Activated T-cell treated with anti-CD3 and anti-CD28 coated beads for 1 hour (primary cell): ENCODE results near the gene PLXND1.
A peak's percentile ranks its signal among the peaks of the same experiment; 100 is the strongest.

Source experiments
- DNase-seq: peaks from one replicate; pipeline ENCODE4 v3.0.0-alpha.2; 2020; ENCODE audit warnings: low read depth

The PLXND1 gene

GRCh38 chr3:129626744-129627349 is 20.4 kb upstream of the PLXND1 start:
- peak; percentile 32 for DNase-seq

GRCh38 chr3:129625072-129625874 is 18.8 kb upstream of the PLXND1 start:
- no peak for DNase-seq

DNA sequence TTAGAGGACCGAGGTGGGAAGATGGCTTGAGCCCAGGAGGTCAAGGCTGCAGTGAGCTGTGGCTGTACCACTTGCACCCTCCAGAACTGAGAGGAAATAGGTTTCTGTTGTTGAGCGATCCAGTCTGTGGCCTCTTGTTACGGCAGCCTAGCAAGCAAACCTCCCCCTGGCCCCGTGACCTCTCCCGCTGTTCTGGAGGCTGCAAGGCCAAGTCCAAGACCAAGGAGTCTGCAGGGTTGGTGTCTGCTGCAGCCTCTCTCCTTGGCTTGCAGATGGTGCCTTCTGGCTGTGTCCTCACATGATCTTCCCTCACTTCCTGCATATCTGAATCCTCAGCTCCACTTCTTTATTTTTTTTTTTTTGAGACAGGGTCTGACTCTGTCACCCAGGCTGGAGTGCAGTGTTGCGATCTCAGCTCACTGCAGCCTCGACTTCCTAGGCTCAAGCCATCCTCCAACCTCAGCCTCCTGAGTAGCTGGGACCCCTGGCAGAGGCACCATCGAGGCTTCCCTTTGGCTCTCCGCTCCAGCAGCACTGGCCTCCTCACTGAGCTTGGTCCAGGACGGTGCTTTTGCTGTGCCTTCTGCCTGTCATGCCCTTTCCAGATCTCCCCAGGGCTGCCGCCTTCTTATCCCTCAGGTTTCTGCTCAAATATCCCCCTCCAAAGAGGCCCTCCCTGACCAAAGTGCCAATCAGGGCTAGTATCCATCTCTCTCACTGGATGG is 18.0 kb upstream of the PLXND1 start:
- no peak for DNase-seq

DNA sequence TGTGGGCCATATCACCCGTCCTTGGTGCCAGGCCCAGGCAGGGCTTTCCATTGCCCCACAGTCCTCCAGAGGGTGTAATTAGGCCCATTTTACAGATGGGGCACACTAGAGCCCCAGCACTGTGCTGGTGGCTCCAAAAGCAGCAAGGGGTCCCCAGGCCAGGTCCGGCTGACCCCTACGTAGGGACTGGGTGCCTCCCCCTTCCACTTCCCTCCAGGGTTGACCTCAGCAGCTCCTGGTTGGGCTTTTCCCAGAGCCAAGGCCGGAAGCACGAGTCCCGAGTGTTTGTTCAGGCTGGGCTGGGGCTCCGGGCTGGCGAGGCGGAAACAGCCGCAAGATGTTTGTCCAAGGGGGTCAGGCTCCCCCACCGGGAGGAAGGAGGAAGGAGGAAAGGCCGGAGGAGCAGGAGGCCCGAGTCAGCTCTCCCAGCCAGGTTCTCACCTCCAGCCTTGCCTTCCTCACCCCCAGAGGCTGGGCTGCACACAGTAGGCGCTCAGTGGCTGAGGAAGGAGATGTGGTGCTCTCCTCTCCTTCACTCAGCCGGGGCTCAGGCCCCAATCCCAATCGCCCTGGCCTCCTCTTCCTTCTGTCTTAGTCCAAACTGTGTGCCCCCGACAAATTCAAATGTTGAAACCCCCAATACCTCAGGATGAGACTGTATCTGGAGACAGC is 17.1 kb upstream of the PLXND1 start:
- DNase-seq = no peak

DNA sequence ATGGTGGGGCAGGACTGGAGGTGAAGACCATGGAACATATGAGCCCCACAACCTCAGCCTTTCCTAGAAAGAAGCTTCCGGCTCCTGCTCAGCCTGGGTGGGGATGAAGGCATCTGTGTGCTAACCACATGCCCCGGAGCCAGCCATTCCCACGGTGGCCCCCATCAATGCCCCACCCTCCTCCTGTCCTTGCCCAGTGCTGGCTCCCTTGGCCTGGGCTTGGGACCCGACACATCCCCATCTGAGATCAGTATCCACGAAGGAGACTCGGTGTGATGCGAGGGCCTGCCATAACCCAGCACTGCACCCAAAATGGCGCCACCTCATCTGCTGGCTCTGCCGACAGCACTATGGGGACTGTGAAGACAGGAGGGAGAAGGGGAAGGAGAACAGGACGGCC is 16.5 kb upstream of the PLXND1 start:
- DNase-seq = no peak

DNA sequence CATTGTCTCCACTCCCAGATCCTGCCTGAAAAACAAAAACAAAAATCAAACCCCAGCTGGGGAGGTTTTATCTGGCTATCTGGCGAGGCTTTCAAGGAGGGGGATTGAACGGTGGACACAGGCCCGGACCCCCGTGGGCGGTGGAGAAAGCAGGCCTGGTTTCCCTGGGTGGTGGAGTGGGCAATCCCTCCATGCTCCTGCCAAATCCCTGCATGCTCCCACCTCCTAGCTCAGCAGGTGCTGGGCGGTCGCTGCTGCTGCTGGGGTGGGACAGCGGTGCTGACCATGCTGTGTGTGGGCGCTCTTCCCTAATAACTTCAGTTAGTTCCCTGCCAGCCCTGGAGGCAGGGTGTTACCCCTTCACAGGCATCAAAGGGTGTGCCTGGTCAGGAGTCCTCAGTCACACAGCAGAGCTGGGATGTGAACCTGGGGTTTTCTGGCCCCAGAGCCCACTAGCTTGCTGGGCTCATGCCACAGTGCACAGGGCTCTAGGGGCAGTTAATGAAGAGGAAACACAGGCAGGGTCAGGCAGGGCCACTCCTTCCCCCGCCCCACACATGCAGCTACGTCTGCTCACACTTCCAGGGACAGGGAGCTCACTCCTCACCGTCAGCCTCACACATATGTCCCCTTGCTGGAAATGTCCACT is 15.9 kb upstream of the PLXND1 start:
- no peak for DNase-seq

DNA sequence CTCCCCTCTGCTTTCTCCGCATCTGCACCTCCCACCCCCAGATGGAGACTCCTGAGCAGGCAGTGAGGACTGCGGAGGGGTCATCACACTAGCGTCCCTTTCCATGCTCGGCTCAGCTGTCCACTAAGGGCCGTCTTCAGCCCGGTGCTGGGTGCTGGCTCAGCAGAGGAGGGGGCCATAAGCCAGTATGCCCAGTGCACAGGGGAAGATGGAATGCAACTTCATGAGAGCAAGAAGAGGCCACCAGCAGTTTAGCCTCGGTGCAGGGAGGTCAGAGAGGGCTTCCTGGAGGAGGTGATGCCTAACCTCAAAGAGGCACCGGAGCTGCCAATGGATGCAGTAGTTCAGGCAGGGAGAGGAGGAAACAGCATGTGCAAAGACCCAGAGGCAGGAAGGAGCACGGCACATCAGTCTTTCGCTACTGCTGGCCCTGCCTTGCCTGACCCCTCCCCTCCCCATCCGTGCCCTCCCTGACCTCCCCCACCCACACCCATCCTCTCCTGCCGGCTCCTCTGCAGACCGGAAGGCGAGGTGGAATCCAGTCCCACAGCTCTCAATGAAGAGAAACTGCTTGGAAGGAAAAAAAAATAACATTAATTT is 15.2 kb upstream of the PLXND1 start:
- DNase-seq = no peak

DNA sequence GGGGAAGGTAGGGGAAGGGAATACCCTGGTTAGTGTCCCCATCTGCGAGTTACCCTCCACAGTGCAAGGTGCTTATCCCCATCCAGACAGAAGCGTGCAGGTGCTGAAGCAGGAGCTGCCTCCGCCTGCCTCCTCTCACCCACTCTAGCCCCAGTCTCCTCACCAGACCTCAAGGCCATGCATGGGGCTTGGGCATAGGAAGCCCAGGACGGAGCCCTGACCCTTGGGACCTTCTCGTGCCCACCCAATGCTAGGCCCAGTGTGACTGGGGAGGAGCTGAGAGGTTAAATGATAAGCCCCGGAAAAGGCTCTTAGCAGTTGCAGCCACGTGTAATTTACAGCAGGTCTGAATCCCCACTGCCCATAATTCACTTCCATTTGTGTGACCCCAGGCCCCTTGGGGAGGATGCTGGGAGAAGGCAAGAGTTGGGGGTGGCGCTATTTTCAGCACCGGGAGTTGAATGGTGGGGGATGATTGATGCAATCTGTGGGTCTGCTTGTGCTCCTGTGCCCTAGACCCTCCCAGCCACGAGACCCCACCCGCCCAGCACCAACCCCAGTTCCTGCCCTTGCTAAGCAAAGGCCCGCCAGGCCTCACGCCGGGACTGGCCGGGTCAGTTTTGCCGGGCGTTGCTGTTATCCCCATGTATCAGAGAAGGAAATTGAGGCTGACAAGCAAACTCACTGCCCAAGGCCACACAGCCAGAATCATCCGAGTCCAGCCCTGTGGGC is 14.5 kb upstream of the PLXND1 start:
- no peak for DNase-seq

DNA sequence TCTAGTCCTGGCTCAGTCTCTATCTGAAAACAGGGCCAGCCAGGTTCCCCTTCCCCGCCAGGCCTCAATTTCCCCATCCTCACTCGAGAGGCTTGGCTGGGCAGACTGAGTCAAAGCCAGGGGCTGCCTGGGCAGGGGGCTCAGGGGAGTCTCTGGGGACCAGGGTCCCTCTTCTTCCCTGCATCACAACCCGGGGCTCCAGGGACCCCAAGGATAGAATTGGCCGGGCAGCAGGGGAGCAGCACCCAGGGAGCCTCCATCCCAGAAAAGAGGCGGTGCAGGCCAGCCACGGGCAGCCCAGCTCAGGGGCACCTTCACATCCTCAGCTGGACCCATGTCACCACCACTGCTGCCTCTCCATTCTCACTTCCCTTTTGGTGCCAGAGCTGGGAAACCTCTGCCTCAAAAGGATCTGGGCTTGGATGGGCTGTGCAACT is 13.3 kb upstream of the PLXND1 start:
- no peak for DNase-seq

- DNase-seq = no peak
These were observed 12.6 kb upstream of the PLXND1 start for GRCh38 chr3:129618901-129619671.

- DNase-seq = no peak
These were observed 11.8 kb upstream of the PLXND1 start for GRCh38 chr3:129618186-129618820.

DNA sequence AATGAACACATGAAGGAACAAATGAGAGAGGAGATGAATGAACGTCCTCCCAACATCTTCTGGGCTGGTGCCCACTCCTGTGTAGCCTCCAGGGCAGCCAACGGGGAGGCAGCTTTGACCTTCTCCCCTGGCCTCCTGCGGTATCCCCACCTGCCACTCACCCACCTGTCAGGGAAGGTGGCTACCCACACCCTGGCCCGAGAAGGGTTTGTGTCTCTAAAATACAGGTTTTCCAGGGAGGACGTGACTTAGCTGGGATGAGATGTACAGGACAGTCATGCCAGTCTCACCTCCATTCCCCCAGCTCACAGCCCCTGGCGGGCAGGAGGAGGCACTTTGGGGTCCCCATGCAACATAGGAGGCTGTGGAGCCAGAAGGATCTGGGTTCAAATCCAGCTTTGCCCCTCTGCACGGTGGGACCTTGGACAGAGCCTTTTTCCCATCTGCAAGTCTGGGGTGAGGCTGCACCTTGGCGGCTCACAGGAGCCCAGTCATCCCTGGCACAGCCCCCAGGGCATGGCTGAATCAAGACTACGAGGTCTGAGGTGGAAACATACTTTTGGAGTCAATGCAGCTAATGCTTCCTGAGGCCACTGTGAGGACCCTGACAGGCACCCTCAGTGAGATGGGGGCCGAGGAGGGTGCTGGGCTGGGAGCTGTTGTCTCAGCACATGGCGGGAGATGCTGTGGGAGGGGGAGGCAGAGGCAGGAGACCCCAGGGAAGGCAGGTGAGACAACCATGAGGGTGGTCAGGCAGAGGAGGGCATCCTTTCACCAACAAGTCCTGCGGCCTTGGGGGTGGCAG is 11.1 kb upstream of the PLXND1 start:
- DNase-seq = no peak

DNA sequence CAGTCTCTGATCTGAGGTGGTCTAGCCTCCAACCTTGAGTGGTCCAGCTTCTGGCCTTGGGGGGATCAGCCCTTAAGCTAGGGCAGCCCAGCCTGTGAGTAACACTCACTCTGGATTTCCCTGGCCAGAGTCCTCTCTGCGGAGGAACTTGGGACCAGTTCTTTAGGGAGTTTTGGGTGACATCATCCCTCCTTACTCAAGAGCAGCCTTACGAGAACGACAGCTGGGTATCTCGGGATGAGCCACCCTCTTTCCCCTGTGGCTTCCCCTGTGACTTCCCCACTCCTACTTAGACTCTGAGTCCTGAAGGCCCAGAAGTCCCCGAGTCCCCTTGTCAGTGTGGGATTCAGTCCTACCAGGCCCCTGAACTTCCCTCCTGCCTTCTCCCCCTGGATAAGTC is 10.2 kb upstream of the PLXND1 start:
- no peak for DNase-seq

- no peak for DNase-seq
These were observed 9.8 kb upstream of the PLXND1 start for GRCh38 chr3:129616291-129616690.

- DNase-seq = no peak
These were observed 9.3 kb upstream of the PLXND1 start for GRCh38 chr3:129615751-129616281.

- no peak for DNase-seq
These were observed 8.5 kb upstream of the PLXND1 start for GRCh38 chr3:129614927-129615363.

GRCh38 chr3:129614435-129614834 is 8.0 kb upstream of the PLXND1 start:
- no peak for DNase-seq

DNA sequence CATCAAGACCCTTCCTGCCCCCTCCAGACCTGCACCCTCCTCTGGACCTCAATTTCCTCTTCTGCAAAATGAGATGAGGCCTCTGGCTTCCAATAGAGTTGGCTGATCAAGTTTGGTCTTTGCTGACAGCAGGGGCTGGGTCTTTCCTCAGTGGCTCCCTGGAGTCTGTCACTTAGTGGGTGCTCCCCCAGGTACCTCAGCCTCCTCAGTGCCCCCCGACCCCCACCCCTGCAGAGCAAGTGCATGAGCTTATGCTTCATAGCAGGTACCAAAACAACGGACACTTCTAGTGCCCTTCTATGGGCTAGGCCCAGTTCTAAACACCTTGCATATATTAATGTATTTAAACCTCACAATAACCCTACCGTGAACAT is 6.9 kb upstream of the PLXND1 start:
- no peak for DNase-seq
